HuH-7.5 (cell line): ENCODE data around the gene CYP20A1.
"Not testable (repeated sequence)": the region's sequence is repeated elsewhere in the genome, so short reads cannot be mapped to it uniquely, and the experiment has no call there.

Experiments
- DNase-seq: peaks from one replicate; pipeline ENCODE4 v3.0.0; 2011; ENCODE audit warnings: low spot score

CYP20A1 gene

GRCh38 chr2:203280428-203281064, 41.7 kb downstream of the CYP20A1 start:
- DNase-seq = no peak

GRCh38 chr2:203282101-203282500, 43.3 kb downstream of the CYP20A1 start:
- no peak for DNase-seq

GRCh38 chr2:203286532-203286931, 47.7 kb downstream of the CYP20A1 start:
- no peak for DNase-seq

GRCh38 chr2:203301667-203302066, 62.8 kb downstream of the CYP20A1 start:
- no peak for DNase-seq

- not testable (repeated sequence) for DNase-seq
These were observed 63.8 kb downstream of the CYP20A1 start for GRCh38 chr2:203302586-203302985.

GRCh38 chr2:203310688-203311436, 72.0 kb downstream of the CYP20A1 start:
- no peak for DNase-seq

GRCh38 chr2:203326356-203326755, 87.5 kb downstream of the CYP20A1 start:
- DNase-seq = no peak

GRCh38 chr2:203327582-203327900, 88.7 kb downstream of the CYP20A1 start:
- no peak for DNase-seq

GRCh38 chr2:203327901-203328759, 89.3 kb downstream of the CYP20A1 start, which contains the start of gene ABI2:
TSS of gene ABI2 (plus strand) at chr2:203328394. CDS start at chr2:203328515, 121 bp downstream.
- peak; percentile 91 for DNase-seq

- peak; percentile 44 for DNase-seq
These were observed 90.1 kb downstream of the CYP20A1 start for GRCh38 chr2:203328760-203329540.

GRCh38 chr2:203330434-203330833, 91.6 kb downstream of the CYP20A1 start:
- DNase-seq = no peak

- no peak for DNase-seq
These were observed 99.5 kb downstream of the CYP20A1 start for GRCh38 chr2:203338322-203338721.

- no peak for DNase-seq
These were observed 102.1 kb downstream of the CYP20A1 start for GRCh38 chr2:203340791-203341487.

- no peak for DNase-seq
These were observed 103.0 kb downstream of the CYP20A1 start for GRCh38 chr2:203341741-203342310.

GRCh38 chr2:203342374-203342773, 103.6 kb downstream of the CYP20A1 start:
- not testable (repeated sequence) for DNase-seq

- DNase-seq = no peak
These were observed 105.8 kb downstream of the CYP20A1 start for GRCh38 chr2:203344667-203345066.

- DNase-seq = no peak
These were observed 107.8 kb downstream of the CYP20A1 start for GRCh38 chr2:203346612-203347011.

- DNase-seq = no peak
These were observed 108.6 kb downstream of the CYP20A1 start for GRCh38 chr2:203347375-203347774.

GRCh38 chr2:203352604-203353255, 113.9 kb downstream of the CYP20A1 start:
- no peak for DNase-seq

- DNase-seq = no peak
These were observed 116.1 kb downstream of the CYP20A1 start for GRCh38 chr2:203354966-203355365.
